ENCODE data around the gene VRK1.

DNA sequence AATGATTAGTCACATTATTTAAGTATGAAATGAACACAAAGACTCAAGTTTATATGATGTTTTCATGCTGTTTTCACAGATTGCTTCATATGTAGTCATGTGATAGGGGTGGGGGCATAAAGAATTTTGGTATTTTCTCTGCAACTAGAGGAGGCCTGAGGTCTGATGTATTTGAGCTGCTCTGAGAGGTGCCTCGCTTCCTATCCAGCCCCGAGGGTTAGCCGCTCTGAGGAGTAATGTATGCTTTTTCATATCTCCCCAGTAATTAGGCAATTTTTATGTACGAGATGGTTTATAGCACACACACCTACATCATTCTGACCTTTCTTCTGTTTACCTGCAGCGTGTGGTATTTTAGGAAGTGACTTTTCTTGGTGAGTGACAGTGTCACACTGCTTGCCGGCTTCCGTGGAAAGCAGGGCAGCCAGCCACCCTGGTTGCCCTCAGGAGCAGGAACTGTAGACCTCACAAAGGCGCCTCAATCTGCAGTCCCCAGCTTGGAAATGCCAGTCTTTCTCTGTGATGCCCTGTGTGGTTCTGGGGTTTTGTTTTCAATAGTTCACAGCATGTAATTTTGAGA is 106.4 kb downstream of the VRK1 start:
- TF ChIP-seq, protein P1, sequence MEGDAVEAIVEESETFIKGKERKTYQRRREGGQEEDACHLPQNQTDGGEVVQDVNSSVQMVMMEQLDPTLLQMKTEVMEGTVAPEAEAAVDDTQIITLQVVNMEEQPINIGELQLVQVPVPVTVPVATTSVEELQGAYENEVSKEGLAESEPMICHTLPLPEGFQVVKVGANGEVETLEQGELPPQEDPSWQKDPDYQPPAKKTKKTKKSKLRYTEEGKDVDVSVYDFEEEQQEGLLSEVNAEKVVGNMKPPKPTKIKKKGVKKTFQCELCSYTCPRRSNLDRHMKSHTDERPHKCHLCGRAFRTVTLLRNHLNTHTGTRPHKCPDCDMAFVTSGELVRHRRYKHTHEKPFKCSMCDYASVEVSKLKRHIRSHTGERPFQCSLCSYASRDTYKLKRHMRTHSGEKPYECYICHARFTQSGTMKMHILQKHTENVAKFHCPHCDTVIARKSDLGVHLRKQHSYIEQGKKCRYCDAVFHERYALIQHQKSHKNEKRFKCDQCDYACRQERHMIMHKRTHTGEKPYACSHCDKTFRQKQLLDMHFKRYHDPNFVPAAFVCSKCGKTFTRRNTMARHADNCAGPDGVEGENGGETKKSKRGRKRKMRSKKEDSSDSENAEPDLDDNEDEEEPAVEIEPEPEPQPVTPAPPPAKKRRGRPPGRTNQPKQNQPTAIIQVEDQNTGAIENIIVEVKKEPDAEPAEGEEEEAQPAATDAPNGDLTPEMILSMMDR (conservative IDR thresholded peaks at IDR 0.05; ENCODE audit: low read length), result no peak
- no peak for TF ChIP-seq EZH2phosphoT487 (IDR thresholded peaks at IDR 0.05; ENCODE audit: borderline replicate concordance)

Data from Loucy (cell line).